ENCODE measurements around the gene NRG4.

Gene NRG4

DNA sequence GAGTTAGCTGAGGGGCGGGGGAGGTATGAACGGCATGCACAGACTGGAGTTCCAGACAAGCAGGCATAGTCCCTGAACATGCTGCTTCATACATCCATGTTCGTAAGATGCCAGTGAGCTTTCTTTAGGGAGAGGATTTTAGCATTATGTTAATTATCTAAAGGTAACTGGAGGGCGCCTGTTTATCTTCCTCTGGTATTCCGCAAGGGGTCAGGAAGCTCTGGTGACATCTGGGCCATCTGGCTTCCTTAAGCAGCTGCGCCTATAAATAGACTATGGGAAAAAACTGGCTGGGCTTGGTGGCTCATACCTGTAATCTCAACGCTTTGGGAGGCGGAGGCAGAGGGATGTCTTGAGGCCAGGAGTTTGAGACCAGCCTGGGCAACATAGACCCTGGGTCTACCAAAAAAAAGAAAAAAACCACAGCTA, 110.1 kb downstream of the NRG4 start:
- Mint-ChIP-seq H3K9me3 (no peaks in the 10 kb centered on the region), H3K27me3 (no peaks in the 10 kb centered on the region), H3K27ac (peak overlapping the region; percentile 18)

GRCh38 chr15:75900577-75900976, 111.6 kb downstream of the NRG4 start:
- DNase-seq (ENCODE audit: low spot score in 2 of 2): no peak
- peaks cover 8% of the 10 kb centered on the region for H3K4me1 Mint-ChIP-seq
- no peaks in the 10 kb centered on the region for H3K27me3 Mint-ChIP-seq
- H3K27ac Mint-ChIP-seq: no peak overlapping the region
- no peak overlapping the region for H3K4me3 Mint-ChIP-seq
- peaks cover 4% of the 10 kb centered on the region for H3K36me3 Mint-ChIP-seq
- H3K9me3 Mint-ChIP-seq: no peaks in the 10 kb centered on the region
- ATAC-seq (ENCODE audit: low read depth): no peak

More for the DNA sequence above, 110.1 kb downstream of the NRG4 start:
- H3K36me3 Mint-ChIP-seq: peaks cover 2% of the 10 kb centered on the region
- no peak for DNase-seq (ENCODE audit: low spot score in 2 of 2)
- peaks cover 8% of the 10 kb centered on the region for H3K4me1 Mint-ChIP-seq
- peak overlapping the region; percentile 68 for H3K4me3 Mint-ChIP-seq
- no peak for ATAC-seq (ENCODE audit: low read depth)

- ATAC-seq (ENCODE audit: low read depth) (no peak), DNase-seq (ENCODE audit: low spot score in 2 of 2) (no peak)
- H3K4me3 Mint-ChIP-seq: no peak overlapping the region
- no peaks in the 10 kb centered on the region for H3K9me3 Mint-ChIP-seq
- H3K27ac Mint-ChIP-seq: no peak overlapping the region
- H3K36me3 Mint-ChIP-seq: peaks cover 9% of the 10 kb centered on the region
- H3K4me1 Mint-ChIP-seq: no peaks in the 10 kb centered on the region
- no peaks in the 10 kb centered on the region for H3K27me3 Mint-ChIP-seq
Observed at GRCh38 chr15:75895731-75896130, 116.5 kb downstream of the NRG4 start.

- no peak for ATAC-seq (ENCODE audit: low read depth)
Observed at GRCh38 chr15:75891895-75892294, 120.3 kb downstream of the NRG4 start.

More at GRCh38 chr15:75891895-75892294, 120.3 kb downstream of the NRG4 start:
- H3K27ac Mint-ChIP-seq: no peak overlapping the region
- H3K4me3 Mint-ChIP-seq: no peak overlapping the region
- H3K9me3 Mint-ChIP-seq: no peaks in the 10 kb centered on the region
- DNase-seq (ENCODE audit: low spot score in 2 of 2): no peak
- no peaks in the 10 kb centered on the region for H3K27me3 Mint-ChIP-seq
- H3K36me3 Mint-ChIP-seq: peaks cover 21% of the 10 kb centered on the region
- H3K4me1 Mint-ChIP-seq: no peaks in the 10 kb centered on the region

All from memory B cell (primary cell).